Tibial nerve (tissue), 4 donors: ENCODE results near the gene TSPAN32. TPM values are rescaled to one million over a fixed set of nuclear protein-coding genes. Genes with fewer than 3 reads are reported as not detected.
A peak's percentile ranks its signal among the peaks of the same experiment; 100 is the strongest.

ENCODE experiments used
- DNase-seq, 2 donors: peaks; one replicate each; pipeline ENCODE4 v3.0.0-alpha.2; 2019; ENCODE audit warnings: low spot score in 2 of 2
- H3K27ac ChIP-seq, 4 donors: fragments of 200-600 bp; sonication (generic) in 3 of 4; one replicate each; pipeline ENCODE4 v1.5.1; 2017 to 2019; ENCODE audit warnings: mild to moderate bottlenecking in 1 of 4
- H3K27me3 ChIP-seq, 2 donors: fragments of 200-600 bp; sonication (generic) in 1 of 2; one replicate each; pipeline versions ENCODE4 v1.5.1 to v1.6.0; 2017 to 2019
- H3K36me3 ChIP-seq, 3 donors: fragments of 200-600 bp; sonication (generic); one replicate each; pipeline ENCODE4 v1.5.1; 2018 to 2019
- H3K4me1 ChIP-seq, 4 donors: fragments of 200-600 bp; sonication (generic) in 3 of 4; one replicate each; pipeline ENCODE4 v1.5.1; 2017 to 2019
- H3K4me3 ChIP-seq, 4 donors: fragments of 200-600 bp; sonication (generic) in 3 of 4; one replicate each; pipeline ENCODE4 v1.5.1; 2017 to 2019; ENCODE audit warnings: mild to moderate bottlenecking in 1 of 4, moderate library complexity in 1 of 4
- H3K9me3 ChIP-seq, 4 donors: fragments of 200-600 bp; sonication (generic) in 3 of 4; one replicate each; pipeline ENCODE4 v1.5.1; 2017 to 2019
- CTCF ChIP-seq, 5 experiments: fragments of 200-600 bp in 3 of 5; fragments of 450-650 bp in 2 of 5; sonication (generic) in 3 of 5; IDR thresholded peaks; one replicate each; pipeline ENCODE4 v1.5.1; 2016 to 2019; ENCODE audit warnings: antibody characterized with exemption in 5 of 5, mild to moderate bottlenecking in 3 of 5, moderate library complexity in 2 of 5
- EP300 ChIP-seq, 2 donors: sonication (generic); formaldehyde crosslinking; IDR thresholded peaks; one replicate each; pipeline ENCODE4 v1.6.1; 2017; ENCODE audit warnings: antibody characterized with exemption in 2 of 2, mild to moderate bottlenecking in 1 of 2
- POLR2A ChIP-seq, 2 donors: fragments of 450-650 bp; IDR thresholded peaks; one replicate each; pipeline ENCODE4 v1.6.1; 2017; ENCODE audit warnings: antibody characterized with exemption in 2 of 2, mild to moderate bottlenecking in 2 of 2, moderate library complexity in 2 of 2
- WGBS, 2 donors: methylation state at CpG; one replicate each; pipeline ENCODE4 v1.1.5; 2018; 5-methylcytosine and 5-hydroxymethylcytosine counted together
- total RNA-seq, 4 donors: library from RNA; depleted of rRNA; stranded (reverse); fragments of >200 nt; gene quantifications; one replicate each; pipeline ENCODE4 v1.1.0, GENCODE V29; 2016

TSPAN32 gene, protein sequence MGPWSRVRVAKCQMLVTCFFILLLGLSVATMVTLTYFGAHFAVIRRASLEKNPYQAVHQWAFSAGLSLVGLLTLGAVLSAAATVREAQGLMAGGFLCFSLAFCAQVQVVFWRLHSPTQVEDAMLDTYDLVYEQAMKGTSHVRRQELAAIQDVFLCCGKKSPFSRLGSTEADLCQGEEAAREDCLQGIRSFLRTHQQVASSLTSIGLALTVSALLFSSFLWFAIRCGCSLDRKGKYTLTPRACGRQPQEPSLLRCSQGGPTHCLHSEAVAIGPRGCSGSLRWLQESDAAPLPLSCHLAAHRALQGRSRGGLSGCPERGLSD
- 1 to 10 TPM; 1.8 to 9.0 (median 5.8) TPM for total RNA-seq

DNA sequence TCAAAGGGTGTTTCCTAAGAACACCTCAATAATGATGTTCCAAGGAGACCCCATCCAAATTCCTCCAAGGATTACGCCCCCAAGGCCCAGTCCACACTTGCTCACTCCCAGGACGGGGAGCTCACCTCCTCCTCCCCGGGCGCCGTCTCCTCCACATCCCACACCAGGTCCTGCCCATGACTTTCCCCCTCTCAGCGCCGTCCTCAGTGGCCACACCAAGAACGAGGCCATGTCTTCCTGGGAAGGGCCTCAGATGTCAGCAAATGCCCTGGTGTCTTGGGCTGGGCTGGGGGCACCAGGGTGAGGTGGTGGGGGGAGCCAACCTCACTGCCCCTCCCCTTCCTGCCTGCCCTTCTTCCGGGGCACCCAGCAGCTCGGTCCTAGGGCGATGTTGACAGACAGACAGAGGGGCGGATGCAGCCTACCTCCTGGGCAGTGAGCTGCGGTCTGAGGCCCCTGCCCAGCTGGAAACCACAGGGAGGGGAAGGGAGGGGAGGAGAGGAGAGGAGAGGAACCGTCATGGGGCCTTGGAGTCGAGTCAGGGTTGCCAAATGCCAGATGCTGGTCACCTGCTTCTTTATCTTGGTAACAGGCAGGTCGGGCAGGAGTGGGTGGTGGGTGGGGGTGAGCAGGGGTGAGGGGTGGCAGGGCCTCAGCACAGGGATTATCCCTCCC, at the start of gene TSPAN32, which contains the start of gene C11orf21:
Gene TSPAN32, plus strand, starts transcription at position 383 of the 675 bp plus-strand sequence. Its CDS starts 137 bp downstream, at position 520.
Gene C11orf21, minus strand, starts transcription at position 288 of the 675 bp plus-strand sequence. Its CDS starts 110 bp downstream, at position 178.
- Histone ChIP-seq H3K4me3 (peak within 1 kb of the TSS in 2 of 4 donors; percentile 8 to 9), H3K9me3 (no peaks in the 10 kb centered on the region), H3K4me1 (peaks cover 0 to 51% (median 37%) of the 10 kb centered on the region in 4 donors), H3K27ac (peak within 1 kb of the TSS in 3 of 4 donors; percentile 17 to 57 (median 34)), H3K27me3 (no peaks in the 10 kb centered on the region), H3K36me3 (no peaks in the 10 kb centered on the region)
- DNase-seq, result no peak
- WGBS, 2 donors, result 55% methylated on average over 16 of the region's 16 CpGs
- no peak for TF ChIP-seq EP300 (IDR thresholded peaks at IDR 0.05)
- no peak for TF ChIP-seq POLR2A (IDR thresholded peaks at IDR 0.05)
- no peak for TF ChIP-seq CTCF (IDR thresholded peaks at IDR 0.05)

DNA sequence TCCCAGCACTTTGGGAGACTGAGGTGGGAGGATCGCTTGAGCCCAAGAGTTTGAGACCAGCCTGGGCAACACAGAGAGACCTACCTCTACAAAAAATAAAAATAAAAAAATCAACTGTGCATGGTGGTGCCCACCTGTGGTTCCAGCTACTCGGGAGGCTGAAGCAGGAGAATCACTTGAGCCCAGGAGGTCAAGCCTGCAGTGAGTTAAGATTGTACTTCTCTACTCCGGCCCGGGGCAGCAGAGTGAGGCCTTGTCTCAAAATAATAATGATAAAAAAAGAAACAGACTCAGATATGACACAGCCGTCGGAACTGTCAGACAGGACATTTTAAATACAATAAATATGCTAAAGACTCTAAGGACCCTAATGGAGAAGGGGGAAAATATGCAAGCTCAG, 49.8 kb upstream of the TSPAN32 start:
- WGBS, 2 donors, result 84 to 90% methylated on average over 6 of the region's 6 CpGs
- Histone ChIP-seq H3K4me3 (no peak overlapping the region), H3K27ac (no peak overlapping the region), H3K4me1 (no peaks in the 10 kb centered on the region), H3K36me3 (no peaks in the 10 kb centered on the region), H3K27me3 (no peaks in the 10 kb centered on the region), H3K9me3 (peaks cover 0 to 6% (median 0%) of the 10 kb centered on the region in 4 donors)
- no peak for DNase-seq
- TF ChIP-seq EP300 (IDR thresholded peaks at IDR 0.05), result no peak
- no peak for TF ChIP-seq CTCF (IDR thresholded peaks at IDR 0.05)
- no peak for TF ChIP-seq POLR2A (IDR thresholded peaks at IDR 0.05)

DNA sequence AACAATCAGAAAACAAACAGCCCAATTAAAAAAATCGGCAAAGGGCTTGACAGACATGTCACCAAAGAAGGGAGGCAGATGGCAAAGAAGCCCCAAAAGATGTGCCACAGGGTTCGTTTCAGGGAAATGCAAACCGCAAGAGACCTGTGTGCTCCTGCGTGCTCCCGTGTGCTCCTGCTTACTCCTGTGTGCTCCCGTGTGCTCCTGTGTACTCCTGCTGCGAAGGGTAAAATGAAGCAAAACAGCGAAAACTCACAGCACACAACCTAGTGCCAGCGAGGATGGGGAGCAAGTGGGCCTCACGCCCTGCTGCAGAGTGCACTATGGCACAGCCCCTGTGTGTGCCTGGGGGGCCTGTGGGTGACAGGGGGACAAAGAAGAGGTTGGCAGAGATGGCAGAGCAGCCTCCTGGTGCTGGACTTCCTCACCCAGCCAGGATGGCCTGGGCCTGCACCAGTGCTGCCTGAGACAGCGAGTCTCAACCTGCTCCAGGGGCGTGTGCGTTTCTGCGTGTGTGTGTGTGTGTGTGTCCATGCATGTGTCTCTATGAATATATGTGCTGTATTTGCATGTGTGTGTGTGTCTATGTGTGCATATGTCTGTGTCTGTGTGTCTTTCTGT, 45.4 kb upstream of the TSPAN32 start:
- DNase-seq, result no peak
- Histone ChIP-seq H3K4me1 (no peaks in the 10 kb centered on the region), H3K27me3 (no peaks in the 10 kb centered on the region), H3K4me3 (no peak overlapping the region), H3K27ac (no peak overlapping the region), H3K36me3 (no peaks in the 10 kb centered on the region), H3K9me3 (peaks cover 0 to 6% (median 0%) of the 10 kb centered on the region in 4 donors)
- no peak for TF ChIP-seq POLR2A (IDR thresholded peaks at IDR 0.05)
- TF ChIP-seq CTCF (IDR thresholded peaks at IDR 0.05), result no peak
- no peak for TF ChIP-seq EP300 (IDR thresholded peaks at IDR 0.05)
- WGBS, 2 donors, result 84 to 87% methylated on average over 13 of the region's 14 CpGs

DNA sequence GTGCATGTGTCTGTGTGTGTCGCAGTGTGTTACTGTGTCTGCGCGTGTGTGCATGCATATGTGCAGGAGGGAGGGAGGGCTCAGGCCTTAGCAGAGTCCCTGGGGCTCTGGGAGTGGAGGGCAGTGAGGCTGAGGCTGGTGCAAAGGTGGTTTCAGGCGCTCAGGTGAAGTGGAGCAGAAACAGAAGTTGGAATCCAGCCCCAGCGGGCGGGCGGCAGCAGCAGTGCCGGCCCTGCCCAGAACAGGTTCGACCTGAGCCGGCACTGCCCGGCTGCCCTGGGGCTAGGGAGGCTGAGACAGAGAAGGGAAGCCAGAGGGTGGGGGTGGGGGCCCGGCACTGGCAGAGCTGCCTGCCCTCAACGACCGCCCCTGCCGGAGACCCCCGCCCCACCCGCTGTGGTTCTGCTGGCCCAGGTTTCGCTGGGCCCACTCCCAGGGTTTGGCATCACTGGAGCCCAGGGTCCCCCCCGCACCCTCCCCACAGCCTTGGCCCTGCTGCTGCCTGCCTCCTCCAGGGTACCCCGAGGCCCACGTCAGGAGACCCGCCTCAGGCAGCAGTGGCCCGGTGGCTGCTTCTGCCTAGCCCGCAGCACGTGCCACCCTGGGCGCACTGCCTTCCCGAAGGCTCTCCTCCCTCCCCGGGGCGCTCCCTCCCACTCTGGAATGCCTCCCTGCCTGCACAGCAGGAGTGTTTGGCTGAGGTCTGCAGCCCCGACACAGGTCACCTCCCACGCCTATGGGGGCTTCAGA, 44.7 kb upstream of the TSPAN32 start:
- H3K36me3 ChIP-seq, result no peaks in the 10 kb centered on the region
- WGBS, 2 donors, result 87 to 90% methylated on average over 26 to 31 of the region's 31 CpGs
- no peak overlapping the region for H3K27ac ChIP-seq
- no peaks in the 10 kb centered on the region for H3K4me1 ChIP-seq
- H3K27me3 ChIP-seq, result no peaks in the 10 kb centered on the region
- TF ChIP-seq EP300 (IDR thresholded peaks at IDR 0.05), result no peak
- no peak for TF ChIP-seq CTCF (IDR thresholded peaks at IDR 0.05)
- TF ChIP-seq POLR2A (IDR thresholded peaks at IDR 0.05), result no peak
- no peak overlapping the region for H3K4me3 ChIP-seq
- no peak for DNase-seq
- H3K9me3 ChIP-seq, result peaks cover 0 to 6% (median 0%) of the 10 kb centered on the region in 4 donors
